ENCODE measurements around the gene MAP1LC3B2.
A peak's percentile ranks its signal among the peaks of the same experiment; 100 is the strongest.

MAP1LC3B2 gene

GRCh38 chr12:116524964-116525379 is 34.2 kb upstream of the MAP1LC3B2 start:
- Histone ChIP-seq H3K27ac (no peak overlapping the region), H3K4me3 (no peak overlapping the region), H3K36me3 (ENCODE audit: insufficient read depth, low read length) (no peaks in the 10 kb centered on the region), H3K9me3 (ENCODE audit: low read depth, low read length) (no peaks in the 10 kb centered on the region), H3K9ac (ENCODE audit: insufficient read length) (no peak overlapping the region)
- no peak for DNase-seq (ENCODE audit: low read depth, low spot score)
- TF ChIP-seq POLR2AphosphoS5 (IDR thresholded peaks at IDR 0.05; ENCODE audit: borderline replicate concordance, low read depth, low read length) (no peak), EZH2 (IDR thresholded peaks at IDR 0.05) (no peak), FOXP2 (optimal IDR thresholded peaks at IDR 0.05; ENCODE audit: control extremely low read depth, extremely low read length, insufficient read depth) (no peak)

- Histone ChIP-seq H3K36me3 (ENCODE audit: insufficient read depth, low read length) (no peaks in the 10 kb centered on the region), H3K9ac (ENCODE audit: insufficient read length) (no peak overlapping the region), H3K4me3 (no peak overlapping the region), H3K9me3 (ENCODE audit: low read depth, low read length) (no peaks in the 10 kb centered on the region), H3K27ac (no peak overlapping the region)
- no peak for DNase-seq (ENCODE audit: low read depth, low spot score)
- TF ChIP-seq FOXP2 (optimal IDR thresholded peaks at IDR 0.05; ENCODE audit: control extremely low read depth, extremely low read length, insufficient read depth): no peak
- no peak for TF ChIP-seq POLR2AphosphoS5 (IDR thresholded peaks at IDR 0.05; ENCODE audit: borderline replicate concordance, low read depth, low read length)
- TF ChIP-seq EZH2 (IDR thresholded peaks at IDR 0.05): no peak
Measured at GRCh38 chr12:116525418-116526001, 33.7 kb upstream of the MAP1LC3B2 start.

DNA sequence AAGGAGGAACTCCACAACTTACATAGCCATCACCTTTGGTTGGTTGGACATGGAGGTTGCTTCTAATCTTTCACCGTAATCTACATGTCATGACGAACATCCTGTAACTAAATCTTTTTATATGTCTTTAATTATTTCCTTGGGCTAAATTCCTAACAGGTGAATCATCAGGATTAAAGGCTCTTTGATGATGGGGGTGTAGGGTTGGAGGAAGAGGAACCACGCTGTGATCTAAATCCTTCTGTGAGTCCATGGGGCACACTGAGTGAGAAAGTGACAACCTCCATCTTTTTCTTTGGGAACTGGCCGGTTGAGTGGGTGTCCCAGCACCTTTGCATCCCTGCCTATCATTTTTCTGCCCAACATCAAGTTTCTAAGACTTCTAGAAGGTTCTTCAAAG is 31.1 kb upstream of the MAP1LC3B2 start:
- Histone ChIP-seq H3K4me3 (no peak overlapping the region), H3K36me3 (ENCODE audit: insufficient read depth, low read length) (no peaks in the 10 kb centered on the region), H3K9me3 (ENCODE audit: low read depth, low read length) (no peaks in the 10 kb centered on the region), H3K9ac (ENCODE audit: insufficient read length) (no peak overlapping the region), H3K27ac (no peak overlapping the region)
- no peak for DNase-seq (ENCODE audit: low read depth, low spot score)
- TF ChIP-seq FOXP2 (optimal IDR thresholded peaks at IDR 0.05; ENCODE audit: control extremely low read depth, extremely low read length, insufficient read depth) (no peak), POLR2AphosphoS5 (IDR thresholded peaks at IDR 0.05; ENCODE audit: borderline replicate concordance, low read depth, low read length) (no peak), EZH2 (IDR thresholded peaks at IDR 0.05) (no peak)

DNA sequence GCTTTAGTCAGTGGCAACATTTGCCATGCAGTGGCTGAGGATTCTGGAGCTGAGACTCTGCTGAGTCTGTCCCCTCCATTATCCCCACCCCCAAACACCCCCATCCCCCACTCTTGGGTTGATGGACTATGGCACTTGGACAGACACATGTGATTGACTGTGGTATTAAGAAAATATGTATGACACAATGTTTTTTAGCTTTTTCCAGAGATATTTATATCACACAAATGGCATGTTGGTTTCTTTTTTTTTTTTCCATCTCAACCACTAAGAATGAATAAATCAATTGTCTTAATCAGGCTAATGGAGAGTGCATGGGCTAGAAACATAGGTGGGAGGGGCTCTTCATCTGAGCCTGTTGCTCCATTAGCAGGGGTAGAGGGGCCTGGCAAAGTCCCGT is 30.7 kb upstream of the MAP1LC3B2 start:
- Histone ChIP-seq H3K9ac (ENCODE audit: insufficient read length) (no peak overlapping the region), H3K27ac (no peak overlapping the region)

GRCh38 chr12:116529048-116529447 is 30.1 kb upstream of the MAP1LC3B2 start:
- no peaks in the 10 kb centered on the region for H3K36me3 ChIP-seq (ENCODE audit: insufficient read depth, low read length)
- no peak overlapping the region for H3K4me3 ChIP-seq
- no peaks in the 10 kb centered on the region for H3K9me3 ChIP-seq (ENCODE audit: low read depth, low read length)
- no peak for DNase-seq (ENCODE audit: low read depth, low spot score)
- no peak overlapping the region for H3K9ac ChIP-seq (ENCODE audit: insufficient read length)
- no peak for TF ChIP-seq EZH2 (IDR thresholded peaks at IDR 0.05)
- TF ChIP-seq FOXP2 (optimal IDR thresholded peaks at IDR 0.05; ENCODE audit: control extremely low read depth, extremely low read length, insufficient read depth): no peak
- no peak for TF ChIP-seq POLR2AphosphoS5 (IDR thresholded peaks at IDR 0.05; ENCODE audit: borderline replicate concordance, low read depth, low read length)
- no peak overlapping the region for H3K27ac ChIP-seq

More for the DNA sequence above, 30.7 kb upstream of the MAP1LC3B2 start:
- Histone ChIP-seq H3K4me3 (no peak overlapping the region), H3K36me3 (ENCODE audit: insufficient read depth, low read length) (no peaks in the 10 kb centered on the region), H3K9me3 (ENCODE audit: low read depth, low read length) (no peaks in the 10 kb centered on the region)
- TF ChIP-seq EZH2 (IDR thresholded peaks at IDR 0.05) (no peak), POLR2AphosphoS5 (IDR thresholded peaks at IDR 0.05; ENCODE audit: borderline replicate concordance, low read depth, low read length) (no peak), FOXP2 (optimal IDR thresholded peaks at IDR 0.05; ENCODE audit: control extremely low read depth, extremely low read length, insufficient read depth) (no peak)
- DNase-seq (ENCODE audit: low read depth, low spot score): no peak

- Histone ChIP-seq H3K4me3 (no peak overlapping the region), H3K36me3 (ENCODE audit: insufficient read depth, low read length) (no peaks in the 10 kb centered on the region), H3K27ac (no peak overlapping the region), H3K9ac (ENCODE audit: insufficient read length) (no peak overlapping the region), H3K9me3 (ENCODE audit: low read depth, low read length) (no peaks in the 10 kb centered on the region)
- TF ChIP-seq POLR2AphosphoS5 (IDR thresholded peaks at IDR 0.05; ENCODE audit: borderline replicate concordance, low read depth, low read length) (no peak), EZH2 (IDR thresholded peaks at IDR 0.05) (no peak), FOXP2 (optimal IDR thresholded peaks at IDR 0.05; ENCODE audit: control extremely low read depth, extremely low read length, insufficient read depth) (no peak)
- no peak for DNase-seq (ENCODE audit: low read depth, low spot score)
Measured at GRCh38 chr12:116529686-116530085, 29.5 kb upstream of the MAP1LC3B2 start.

GRCh38 chr12:116532428-116532827 is 26.8 kb upstream of the MAP1LC3B2 start:
- Histone ChIP-seq H3K9me3 (ENCODE audit: low read depth, low read length) (no peaks in the 10 kb centered on the region), H3K4me3 (peak overlapping the region; percentile 82), H3K9ac (ENCODE audit: insufficient read length) (no peak overlapping the region), H3K27ac (no peak overlapping the region), H3K36me3 (ENCODE audit: insufficient read depth, low read length) (no peaks in the 10 kb centered on the region)
- no peak for DNase-seq (ENCODE audit: low read depth, low spot score)
- TF ChIP-seq FOXP2 (optimal IDR thresholded peaks at IDR 0.05; ENCODE audit: control extremely low read depth, extremely low read length, insufficient read depth) (no peak), POLR2AphosphoS5 (IDR thresholded peaks at IDR 0.05; ENCODE audit: borderline replicate concordance, low read depth, low read length) (no peak), EZH2 (IDR thresholded peaks at IDR 0.05) (no peak)

DNA sequence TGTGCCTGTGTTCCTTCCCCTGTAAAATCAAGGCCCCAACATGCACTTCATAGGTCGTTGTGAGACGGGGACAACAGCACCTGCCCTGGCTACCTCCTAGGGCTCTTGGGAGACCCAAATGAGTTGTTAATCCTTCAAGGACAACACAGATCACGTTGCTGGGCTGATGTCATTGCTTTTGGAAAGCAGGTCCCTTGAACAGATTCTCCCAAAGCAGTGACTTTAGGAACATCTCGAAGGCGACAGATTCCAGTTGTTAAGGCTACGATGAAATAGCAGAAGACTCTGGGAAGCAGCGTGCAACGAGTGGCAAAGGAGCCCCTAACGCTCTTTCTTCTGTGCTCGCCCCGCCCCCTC is 26.2 kb upstream of the MAP1LC3B2 start:
- TF ChIP-seq FOXP2 (optimal IDR thresholded peaks at IDR 0.05; ENCODE audit: control extremely low read depth, extremely low read length, insufficient read depth): no peak
- TF ChIP-seq POLR2AphosphoS5 (IDR thresholded peaks at IDR 0.05; ENCODE audit: borderline replicate concordance, low read depth, low read length): 0 out of 2 replicates have a peak, but pooled peaks have one; percentile 53
- peak overlapping the region; percentile 82 for H3K4me3 ChIP-seq

More for the DNA sequence above, 26.2 kb upstream of the MAP1LC3B2 start:
- no peak overlapping the region; the same call in 1 of the 2 replicates for H3K27ac ChIP-seq
- H3K36me3 ChIP-seq (ENCODE audit: insufficient read depth, low read length): no peaks in the 10 kb centered on the region
- no peaks in the 10 kb centered on the region for H3K9me3 ChIP-seq (ENCODE audit: low read depth, low read length)
- no peak for DNase-seq (ENCODE audit: low read depth, low spot score)
- peak overlapping the region; percentile 28 for H3K9ac ChIP-seq (ENCODE audit: insufficient read length)
